ENCODE measurements around the gene CHRNB1.

Gene CHRNB1

GRCh38 chr17:7437369-7437863 lies 7.4 kb upstream of the CHRNB1 start:
- Histone ChIP-seq H3K18ac (ENCODE audit: low read length) (peak overlapping the region; percentile 38), H4K8ac (ENCODE audit: low read depth, low read length) (no peak overlapping the region), H3K4ac (ENCODE audit: low read depth, low read length) (no peak overlapping the region), H2AK5ac (ENCODE audit: low read length) (peak overlapping the region; percentile 32), H3K79me2 (ENCODE audit: control insufficient read depth, insufficient read depth, low read length, poor library complexity) (peaks cover 4% of the 10 kb centered on the region), H3K4me2 (ENCODE audit: low read length) (peak overlapping the region; percentile 94), H2BK5ac (ENCODE audit: low read depth, low read length, poor library complexity) (no peak overlapping the region), H2BK120ac (ENCODE audit: insufficient read depth, low read length, poor library complexity) (no peak overlapping the region), H3K4me1 (ENCODE audit: control insufficient read depth in 1 of 2, insufficient read depth in 2 of 2, low read length in 2 of 2) (peaks cover 25 to 33% of the 10 kb centered on the region in 2 experiments), H3K14ac (ENCODE audit: low read length) (no peak overlapping the region), H3K79me1 (ENCODE audit: low read length) (peaks cover 18% of the 10 kb centered on the region), H3K27me3 (ENCODE audit: insufficient read depth, low read length) (peaks cover 18% of the 10 kb centered on the region), H4K91ac (ENCODE audit: low read depth, low read length) (peak overlapping the region; percentile 22), H2BK12ac (ENCODE audit: low read length) (no peak overlapping the region), H3K9ac (ENCODE audit: low read length) (no peak overlapping the region), H4K12ac (ENCODE audit: low read depth, low read length) (no peak overlapping the region), H3K4me3 (ENCODE audit: low read depth, low read length) (no peak overlapping the region), H2AFZ (ENCODE audit: insufficient read depth, low read length, poor library complexity) (peak overlapping the region; percentile 68), H3K9me3 (ENCODE audit: insufficient read depth, low read depth, low read length) (peaks cover 2% of the 10 kb centered on the region), H3K36me3 (ENCODE audit: control insufficient read depth in 1 of 2, insufficient read depth in 2 of 2, low read length in 2 of 2) (no peaks in the 10 kb centered on the region), H3K27ac (ENCODE audit: low read depth, low read length) (no peak overlapping the region), H3K23ac (ENCODE audit: low read length) (no peak overlapping the region)
- no CpG with 5 or more reads among the region's 31 CpGs for WGBS (ENCODE audit: extremely low coverage, insufficient coverage, insufficient read length)
- DNase-seq = no peak

GRCh38 chr17:7437950-7438614 lies 6.8 kb upstream of the CHRNB1 start:
- H3K4me2 ChIP-seq (ENCODE audit: low read length) = peak overlapping the region; percentile 94
- no peak overlapping the region for H3K23ac ChIP-seq (ENCODE audit: low read length)
- peak overlapping the region; percentile 60 for H3K4me3 ChIP-seq (ENCODE audit: low read depth, low read length)
- H3K36me3 ChIP-seq (ENCODE audit: control insufficient read depth in 1 of 2, insufficient read depth in 2 of 2, low read length in 2 of 2) = no peaks in the 10 kb centered on the region
- H3K18ac ChIP-seq (ENCODE audit: low read length) = peak overlapping the region; percentile 19
- H2AFZ ChIP-seq (ENCODE audit: insufficient read depth, low read length, poor library complexity) = peak overlapping the region; percentile 6
- no peak overlapping the region for H3K14ac ChIP-seq (ENCODE audit: low read length)
- peak overlapping the region; percentile 30 for H3K9ac ChIP-seq (ENCODE audit: low read length)
- H2BK5ac ChIP-seq (ENCODE audit: low read depth, low read length, poor library complexity) = no peak overlapping the region
- H2AK5ac ChIP-seq (ENCODE audit: low read length) = no peak overlapping the region
- H3K4ac ChIP-seq (ENCODE audit: low read depth, low read length) = peak overlapping the region; percentile 28
- peak overlapping the region; percentile 3 for H4K8ac ChIP-seq (ENCODE audit: low read depth, low read length)
- peaks cover 18% of the 10 kb centered on the region for H3K27me3 ChIP-seq (ENCODE audit: insufficient read depth, low read length)
- no peak overlapping the region for H2BK120ac ChIP-seq (ENCODE audit: insufficient read depth, low read length, poor library complexity)
- H3K27ac ChIP-seq (ENCODE audit: low read depth, low read length) = no peak overlapping the region
- peaks cover 4% of the 10 kb centered on the region for H3K79me2 ChIP-seq (ENCODE audit: control insufficient read depth, insufficient read depth, low read length, poor library complexity)
- peaks cover 25 to 33% of the 10 kb centered on the region in 2 experiments for H3K4me1 ChIP-seq (ENCODE audit: control insufficient read depth in 1 of 2, insufficient read depth in 2 of 2, low read length in 2 of 2)
- peaks cover 18% of the 10 kb centered on the region for H3K79me1 ChIP-seq (ENCODE audit: low read length)
- H4K12ac ChIP-seq (ENCODE audit: low read depth, low read length) = no peak overlapping the region
- H4K91ac ChIP-seq (ENCODE audit: low read depth, low read length) = no peak overlapping the region
- WGBS (ENCODE audit: extremely low coverage, insufficient coverage, insufficient read length) = no CpG with 5 or more reads among the region's 48 CpGs
- H2BK12ac ChIP-seq (ENCODE audit: low read length) = no peak overlapping the region
- H3K9me3 ChIP-seq (ENCODE audit: insufficient read depth, low read depth, low read length) = peaks cover 2% of the 10 kb centered on the region
- peak in 1 of 2 donors; percentile 30 for DNase-seq

- H2AFZ ChIP-seq (ENCODE audit: insufficient read depth, low read length, poor library complexity) = no peak overlapping the region
- H3K36me3 ChIP-seq (ENCODE audit: control insufficient read depth in 1 of 2, insufficient read depth in 2 of 2, low read length in 2 of 2) = no peaks in the 10 kb centered on the region
- no peak overlapping the region for H3K18ac ChIP-seq (ENCODE audit: low read length)
- peaks cover 2% of the 10 kb centered on the region for H3K9me3 ChIP-seq (ENCODE audit: insufficient read depth, low read depth, low read length)
- no peak overlapping the region for H3K27ac ChIP-seq (ENCODE audit: low read depth, low read length)
- H3K9ac ChIP-seq (ENCODE audit: low read length) = peak overlapping the region; percentile 11
- no peak overlapping the region for H4K12ac ChIP-seq (ENCODE audit: low read depth, low read length)
- DNase-seq = no peak
- H4K8ac ChIP-seq (ENCODE audit: low read depth, low read length) = no peak overlapping the region
- H4K91ac ChIP-seq (ENCODE audit: low read depth, low read length) = no peak overlapping the region
- peaks cover 4% of the 10 kb centered on the region for H3K79me2 ChIP-seq (ENCODE audit: control insufficient read depth, insufficient read depth, low read length, poor library complexity)
- no peak overlapping the region for H2BK5ac ChIP-seq (ENCODE audit: low read depth, low read length, poor library complexity)
- no peak overlapping the region for H2BK120ac ChIP-seq (ENCODE audit: insufficient read depth, low read length, poor library complexity)
- peaks cover 25 to 33% of the 10 kb centered on the region in 2 experiments for H3K4me1 ChIP-seq (ENCODE audit: control insufficient read depth in 1 of 2, insufficient read depth in 2 of 2, low read length in 2 of 2)
- H3K14ac ChIP-seq (ENCODE audit: low read length) = no peak overlapping the region
- H3K4me2 ChIP-seq (ENCODE audit: low read length) = peak overlapping the region; percentile 94
- H3K4ac ChIP-seq (ENCODE audit: low read depth, low read length) = no peak overlapping the region
- peak overlapping the region; percentile 60 for H3K4me3 ChIP-seq (ENCODE audit: low read depth, low read length)
- WGBS (ENCODE audit: extremely low coverage, insufficient coverage, insufficient read length) = no CpG with 5 or more reads among the region's 11 CpGs
- peaks cover 18% of the 10 kb centered on the region for H3K27me3 ChIP-seq (ENCODE audit: insufficient read depth, low read length)
- no peak overlapping the region for H2AK5ac ChIP-seq (ENCODE audit: low read length)
- peaks cover 18% of the 10 kb centered on the region for H3K79me1 ChIP-seq (ENCODE audit: low read length)
- H2BK12ac ChIP-seq (ENCODE audit: low read length) = no peak overlapping the region
- H3K23ac ChIP-seq (ENCODE audit: low read length) = no peak overlapping the region
These were observed 6.0 kb upstream of the CHRNB1 start for GRCh38 chr17:7438656-7439460.

- H3K4ac ChIP-seq (ENCODE audit: low read depth, low read length) = no peak within 1 kb of the TSS
- peak within 1 kb of the TSS; percentile 77 for H4K8ac ChIP-seq (ENCODE audit: low read depth, low read length)
- H3K4me3 ChIP-seq (ENCODE audit: low read depth, low read length) = peak within 1 kb of the TSS; percentile 74
- H2BK120ac ChIP-seq (ENCODE audit: insufficient read depth, low read length, poor library complexity) = peak within 1 kb of the TSS; percentile 20
- H3K18ac ChIP-seq (ENCODE audit: low read length) = peak within 1 kb of the TSS; percentile 67
- H3K9ac ChIP-seq (ENCODE audit: low read length) = peak within 1 kb of the TSS; percentile 62
- WGBS (ENCODE audit: extremely low coverage, insufficient coverage, insufficient read length) = no CpG with 5 or more reads among the region's 50 CpGs
- peaks cover 4% of the 10 kb centered on the region for H3K79me2 ChIP-seq (ENCODE audit: control insufficient read depth, insufficient read depth, low read length, poor library complexity)
- peaks cover 2% of the 10 kb centered on the region for H3K9me3 ChIP-seq (ENCODE audit: insufficient read depth, low read depth, low read length)
- no peak within 1 kb of the TSS for H3K27ac ChIP-seq (ENCODE audit: low read depth, low read length)
- DNase-seq = no peak
- peak within 1 kb of the TSS; percentile 33 for H3K14ac ChIP-seq (ENCODE audit: low read length)
- no peak within 1 kb of the TSS for H2BK12ac ChIP-seq (ENCODE audit: low read length)
- H3K36me3 ChIP-seq (ENCODE audit: control insufficient read depth in 1 of 2, insufficient read depth in 2 of 2, low read length in 2 of 2) = no peaks in the 10 kb centered on the region
- H4K12ac ChIP-seq (ENCODE audit: low read depth, low read length) = peak within 1 kb of the TSS; percentile 12
- peaks cover 18% of the 10 kb centered on the region for H3K27me3 ChIP-seq (ENCODE audit: insufficient read depth, low read length)
- peaks cover 18% of the 10 kb centered on the region for H3K79me1 ChIP-seq (ENCODE audit: low read length)
- H3K4me1 ChIP-seq (ENCODE audit: control insufficient read depth in 1 of 2, insufficient read depth in 2 of 2, low read length in 2 of 2) = peaks cover 25 to 33% of the 10 kb centered on the region in 2 experiments
- peak within 1 kb of the TSS; percentile 94 for H3K4me2 ChIP-seq (ENCODE audit: low read length)
- H4K91ac ChIP-seq (ENCODE audit: low read depth, low read length) = peak within 1 kb of the TSS; percentile 29
- H2BK5ac ChIP-seq (ENCODE audit: low read depth, low read length, poor library complexity) = no peak within 1 kb of the TSS
- H2AK5ac ChIP-seq (ENCODE audit: low read length) = no peak within 1 kb of the TSS
- peak within 1 kb of the TSS; percentile 48 for H2AFZ ChIP-seq (ENCODE audit: insufficient read depth, low read length, poor library complexity)
- H3K23ac ChIP-seq (ENCODE audit: low read length) = no peak within 1 kb of the TSS
These were observed 5.3 kb upstream of the CHRNB1 start, which contains the start of gene FGF11 for GRCh38 chr17:7439462-7440112. Gene FGF11, plus strand, starts transcription at chr17:7439512. Its CDS starts 109 bp downstream, at chr17:7439621.

All from trophoblast cell (in vitro differentiated cells and primary cell).